ENCODE data around the gene CPVL. TPM values are rescaled to one million over a fixed set of nuclear protein-coding genes. Genes with fewer than 3 reads are reported as not detected.

CPVL gene
- total RNA-seq, 1 donor from 2014 or later: 22.2 TPM

DNA sequence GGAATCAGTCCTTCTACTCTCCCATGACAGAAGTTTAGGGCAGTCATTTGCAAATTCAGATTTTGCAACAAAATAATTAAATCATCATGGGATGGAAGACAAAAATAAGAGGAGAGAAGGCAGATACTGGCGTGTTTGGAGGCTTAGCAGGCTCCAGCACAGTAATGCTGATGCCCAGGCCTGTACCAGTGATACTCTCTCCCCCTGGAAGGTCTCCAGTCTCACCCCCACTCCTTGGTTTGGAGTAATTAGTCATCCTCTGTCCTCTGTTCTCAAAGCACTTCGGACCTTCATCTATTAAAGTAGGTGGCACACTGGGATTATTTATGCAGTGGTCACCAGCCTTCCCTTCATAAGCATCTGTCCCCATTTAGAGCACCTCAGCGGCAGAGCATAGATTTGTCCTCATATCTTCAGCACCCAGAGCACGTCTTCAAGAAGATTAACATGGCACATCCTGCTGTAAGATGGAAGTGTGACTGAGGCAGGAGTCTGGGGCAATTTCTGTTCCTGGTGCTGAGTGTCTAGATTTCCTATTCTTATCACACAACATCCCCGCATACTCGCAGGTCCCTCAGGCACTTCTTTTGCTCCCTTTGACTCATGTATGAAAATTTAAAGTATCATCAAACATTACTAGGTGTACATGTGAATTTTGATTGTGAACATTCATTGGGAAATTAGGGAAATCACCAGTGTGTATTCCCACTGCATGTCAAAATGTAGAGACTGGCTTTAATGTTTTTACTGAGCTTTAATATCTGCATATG is 156.9 kb downstream of the CPVL start:
- peaks cover 11% of the 10 kb centered on the region for H3K4me1 ChIP-seq (ENCODE audit: insufficient read depth, low read length)
- H3K36me3 ChIP-seq (ENCODE audit: insufficient read depth, low read length): no peaks in the 10 kb centered on the region
- peak overlapping the region; percentile 77 for H3K27ac Mint-ChIP-seq (ENCODE audit: unreplicated experiment)
- H3K79me2 ChIP-seq (ENCODE audit: insufficient read depth, low read length): no peaks in the 10 kb centered on the region
- H3K27me3 Mint-ChIP-seq (ENCODE audit: low read depth, unreplicated experiment): no peaks in the 10 kb centered on the region
- no peak overlapping the region for H2AFZ ChIP-seq (ENCODE audit: low read depth, low read length)
- H3K9me3 Mint-ChIP-seq (ENCODE audit: unreplicated experiment): peaks cover 7% of the 10 kb centered on the region
- no peak for TF ChIP-seq EZH2 (IDR thresholded peaks at IDR 0.05; ENCODE audit: insufficient read depth, low read length)
- TF ChIP-seq, protein P1, sequence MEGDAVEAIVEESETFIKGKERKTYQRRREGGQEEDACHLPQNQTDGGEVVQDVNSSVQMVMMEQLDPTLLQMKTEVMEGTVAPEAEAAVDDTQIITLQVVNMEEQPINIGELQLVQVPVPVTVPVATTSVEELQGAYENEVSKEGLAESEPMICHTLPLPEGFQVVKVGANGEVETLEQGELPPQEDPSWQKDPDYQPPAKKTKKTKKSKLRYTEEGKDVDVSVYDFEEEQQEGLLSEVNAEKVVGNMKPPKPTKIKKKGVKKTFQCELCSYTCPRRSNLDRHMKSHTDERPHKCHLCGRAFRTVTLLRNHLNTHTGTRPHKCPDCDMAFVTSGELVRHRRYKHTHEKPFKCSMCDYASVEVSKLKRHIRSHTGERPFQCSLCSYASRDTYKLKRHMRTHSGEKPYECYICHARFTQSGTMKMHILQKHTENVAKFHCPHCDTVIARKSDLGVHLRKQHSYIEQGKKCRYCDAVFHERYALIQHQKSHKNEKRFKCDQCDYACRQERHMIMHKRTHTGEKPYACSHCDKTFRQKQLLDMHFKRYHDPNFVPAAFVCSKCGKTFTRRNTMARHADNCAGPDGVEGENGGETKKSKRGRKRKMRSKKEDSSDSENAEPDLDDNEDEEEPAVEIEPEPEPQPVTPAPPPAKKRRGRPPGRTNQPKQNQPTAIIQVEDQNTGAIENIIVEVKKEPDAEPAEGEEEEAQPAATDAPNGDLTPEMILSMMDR (IDR thresholded peaks at IDR 0.05; ENCODE audit: insufficient read depth, low read depth, low read length): no peak
- H3K4me1 Mint-ChIP-seq (ENCODE audit: low read depth, unreplicated experiment): peaks cover 22% of the 10 kb centered on the region
- H3K9ac ChIP-seq (ENCODE audit: low read length): no peak overlapping the region
- no peaks in the 10 kb centered on the region for H3K9me3 ChIP-seq (ENCODE audit: insufficient read depth, low read depth, low read length)
- H3K36me3 Mint-ChIP-seq (ENCODE audit: low read depth, unreplicated experiment): peaks cover 3% of the 10 kb centered on the region
- no peaks in the 10 kb centered on the region for H3K27me3 ChIP-seq (ENCODE audit: insufficient read depth, low read length)
- H3K27ac ChIP-seq (ENCODE audit: low read depth, low read length): peak overlapping the region; percentile 30
- FAIRE-seq (no peak), DNase-seq (ENCODE audit: low read depth) (no peak)
- no peak overlapping the region for H3K4me3 Mint-ChIP-seq (ENCODE audit: unreplicated experiment)
- no peak overlapping the region for H3K4me3 ChIP-seq (ENCODE audit: insufficient read depth, low read depth, low read length)
- peak overlapping the region; percentile 1 for H3K4me2 ChIP-seq (ENCODE audit: low read length)
- no peaks in the 10 kb centered on the region for H4K20me1 ChIP-seq (ENCODE audit: insufficient read depth, low read length)

DNA sequence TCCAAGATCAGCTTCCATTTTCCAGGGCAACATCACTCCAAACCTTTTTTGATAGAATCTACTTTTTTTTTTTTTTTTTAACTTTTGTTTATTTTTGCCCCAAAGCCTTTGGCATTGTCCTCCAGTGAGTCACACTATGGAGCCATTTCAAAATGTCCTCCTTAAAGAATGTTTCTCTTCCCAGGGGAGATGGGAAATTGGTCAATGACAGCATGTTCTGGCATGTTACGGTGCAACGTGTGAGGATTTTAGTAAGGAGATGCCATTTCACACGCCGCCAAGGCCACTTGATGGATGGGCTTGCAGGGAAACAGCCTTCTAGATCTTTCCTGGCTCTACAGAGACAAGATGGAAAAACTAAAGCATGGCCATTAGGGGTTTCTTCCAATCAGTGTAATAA is 157.5 kb downstream of the CPVL start:
- Histone ChIP-seq H2AFZ (ENCODE audit: low read depth, low read length) (no peak overlapping the region), H3K9me3 (ENCODE audit: insufficient read depth, low read depth, low read length) (no peaks in the 10 kb centered on the region), H3K79me2 (ENCODE audit: insufficient read depth, low read length) (no peaks in the 10 kb centered on the region), H3K9ac (ENCODE audit: low read length) (no peak overlapping the region), H4K20me1 (ENCODE audit: insufficient read depth, low read length) (no peaks in the 10 kb centered on the region), H3K27me3 (ENCODE audit: insufficient read depth, low read length) (no peaks in the 10 kb centered on the region), H3K4me2 (ENCODE audit: low read length) (peak overlapping the region; percentile 1), H3K4me3 (ENCODE audit: insufficient read depth, low read depth, low read length) (no peak overlapping the region), H3K27ac (ENCODE audit: low read depth, low read length) (peak overlapping the region; percentile 30), H3K4me1 (ENCODE audit: insufficient read depth, low read length) (peaks cover 11% of the 10 kb centered on the region), H3K36me3 (ENCODE audit: insufficient read depth, low read length) (no peaks in the 10 kb centered on the region)
- H3K27me3 Mint-ChIP-seq (ENCODE audit: low read depth, unreplicated experiment): no peaks in the 10 kb centered on the region
- peaks cover 7% of the 10 kb centered on the region for H3K9me3 Mint-ChIP-seq (ENCODE audit: unreplicated experiment)
- no peak for FAIRE-seq
- peaks cover 3% of the 10 kb centered on the region for H3K36me3 Mint-ChIP-seq (ENCODE audit: low read depth, unreplicated experiment)
- H3K4me1 Mint-ChIP-seq (ENCODE audit: low read depth, unreplicated experiment): peaks cover 25% of the 10 kb centered on the region
- TF ChIP-seq, protein P1 (IDR thresholded peaks at IDR 0.05; ENCODE audit: insufficient read depth, low read depth, low read length): no peak
- no peak for TF ChIP-seq EZH2 (IDR thresholded peaks at IDR 0.05; ENCODE audit: insufficient read depth, low read length)
- no peak overlapping the region for H3K4me3 Mint-ChIP-seq (ENCODE audit: unreplicated experiment)
- DNase-seq (ENCODE audit: low read depth): peak; percentile 98
- H3K27ac Mint-ChIP-seq (ENCODE audit: unreplicated experiment): peak overlapping the region; percentile 77

DNA sequence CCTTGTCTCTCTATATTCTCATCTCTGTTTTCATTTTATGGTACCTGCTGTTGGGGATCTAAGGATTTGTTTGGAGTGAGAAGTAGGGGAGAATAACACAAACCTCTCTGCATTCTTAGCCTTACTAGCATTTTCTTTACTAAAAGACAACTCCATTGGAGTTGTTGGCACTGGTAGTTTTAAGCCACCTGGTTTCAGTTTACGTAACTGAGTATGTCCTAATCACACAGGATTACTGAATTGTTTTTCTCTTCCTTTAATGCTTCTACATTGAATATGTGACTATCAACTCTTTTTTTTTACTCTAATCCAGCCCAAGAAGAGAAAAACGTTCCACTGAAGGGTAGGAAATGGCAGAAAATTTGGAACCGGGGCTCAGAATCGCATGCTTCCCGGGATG is 158.2 kb downstream of the CPVL start:
- Mint-ChIP-seq H3K36me3 (ENCODE audit: low read depth, unreplicated experiment) (peaks cover 3% of the 10 kb centered on the region), H3K27ac (ENCODE audit: unreplicated experiment) (peak overlapping the region; percentile 23), H3K4me3 (ENCODE audit: unreplicated experiment) (no peak overlapping the region), H3K27me3 (ENCODE audit: low read depth, unreplicated experiment) (no peaks in the 10 kb centered on the region), H3K9me3 (ENCODE audit: unreplicated experiment) (peaks cover 7% of the 10 kb centered on the region), H3K4me1 (ENCODE audit: low read depth, unreplicated experiment) (peaks cover 24% of the 10 kb centered on the region)
- Histone ChIP-seq H3K4me1 (ENCODE audit: insufficient read depth, low read length) (peaks cover 11% of the 10 kb centered on the region), H3K27ac (ENCODE audit: low read depth, low read length) (peak overlapping the region; percentile 2), H4K20me1 (ENCODE audit: insufficient read depth, low read length) (no peaks in the 10 kb centered on the region), H3K36me3 (ENCODE audit: insufficient read depth, low read length) (no peaks in the 10 kb centered on the region), H3K9ac (ENCODE audit: low read length) (no peak overlapping the region), H3K79me2 (ENCODE audit: insufficient read depth, low read length) (no peaks in the 10 kb centered on the region), H3K4me2 (ENCODE audit: low read length) (no peak overlapping the region), H3K27me3 (ENCODE audit: insufficient read depth, low read length) (no peaks in the 10 kb centered on the region), H3K9me3 (ENCODE audit: insufficient read depth, low read depth, low read length) (no peaks in the 10 kb centered on the region), H3K4me3 (ENCODE audit: insufficient read depth, low read depth, low read length) (no peak overlapping the region), H2AFZ (ENCODE audit: low read depth, low read length) (no peak overlapping the region)
- DNase-seq (ENCODE audit: low read depth) (no peak), FAIRE-seq (no peak)
- TF ChIP-seq EZH2 (IDR thresholded peaks at IDR 0.05; ENCODE audit: insufficient read depth, low read length): no peak
- TF ChIP-seq, protein P1 (IDR thresholded peaks at IDR 0.05; ENCODE audit: insufficient read depth, low read depth, low read length): no peak
